Stimulated activated CD4-positive, alpha-beta T cell treated with anti-CD3 and anti-CD28 coated beads, Interleukin-1b, Interleukin-23, amount 100 ng/mL, for 1 hour (primary cell): ENCODE data around the gene GFRA1.

Experiments used
- DNase-seq, 2 donors: peaks; one replicate each; pipeline ENCODE4 v3.0.0-alpha.2; 2020; ENCODE audit warnings: low read depth in 2 of 2

The GFRA1 gene

DNA sequence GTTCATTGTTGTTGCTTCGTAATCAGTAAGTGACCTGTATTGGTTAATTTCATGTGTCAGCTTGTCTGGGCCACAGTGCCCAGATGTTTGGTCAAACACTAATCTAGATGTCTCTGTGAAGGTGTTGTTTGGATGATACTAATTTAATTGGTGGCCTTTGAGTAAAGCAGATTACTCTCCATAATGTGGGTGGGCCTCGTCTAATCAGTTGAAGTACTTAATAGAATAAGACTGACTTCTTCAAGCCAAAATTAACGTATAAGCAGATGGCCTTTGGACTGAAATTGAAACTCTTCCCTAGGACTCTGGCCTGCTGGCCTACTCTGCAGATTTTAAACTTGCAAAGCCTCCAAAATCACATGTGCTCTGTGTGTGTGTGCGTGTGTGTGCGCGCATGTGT is 245.7 kb downstream of the GFRA1 start:
- DNase-seq, result no peak

DNA sequence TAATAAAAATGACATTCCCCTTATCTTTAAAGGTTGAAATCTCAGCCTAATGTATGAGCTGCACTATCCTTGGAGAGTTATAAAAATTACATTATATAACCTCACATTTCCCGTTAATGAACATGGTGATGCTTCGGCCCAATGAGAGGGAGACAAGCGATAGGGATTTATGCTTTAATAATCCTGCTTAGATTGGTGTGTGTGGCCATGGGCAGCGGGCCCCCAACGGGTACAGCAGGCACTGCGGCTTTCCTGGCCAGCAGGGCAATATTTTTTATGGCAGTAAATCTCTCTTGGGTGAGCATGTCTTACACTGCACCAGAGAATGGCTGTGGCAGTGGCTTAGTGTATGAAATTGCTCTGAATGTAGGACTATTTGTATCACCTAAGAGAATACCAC is 246.3 kb downstream of the GFRA1 start:
- DNase-seq, result no peak

DNA sequence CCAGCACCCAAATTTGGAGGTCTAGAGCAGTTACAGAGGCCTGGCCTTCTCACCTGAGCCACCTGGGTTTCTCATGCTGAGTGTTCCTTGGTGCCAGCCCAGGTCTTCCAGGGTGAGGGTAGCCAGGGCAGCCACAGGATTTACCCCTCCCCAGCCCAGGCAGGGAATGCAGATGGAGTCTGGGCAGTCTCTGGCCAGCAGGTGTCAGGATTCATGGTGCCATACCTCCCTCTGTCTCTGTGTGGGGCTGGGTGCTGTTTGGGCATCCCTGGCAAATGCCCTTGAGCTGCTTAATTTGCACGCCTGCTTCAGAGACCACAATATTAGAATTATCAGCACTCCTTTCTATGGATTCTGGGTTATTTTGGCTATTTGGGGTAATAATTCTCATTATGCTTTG is 246.7 kb downstream of the GFRA1 start:
- no peak for DNase-seq

DNA sequence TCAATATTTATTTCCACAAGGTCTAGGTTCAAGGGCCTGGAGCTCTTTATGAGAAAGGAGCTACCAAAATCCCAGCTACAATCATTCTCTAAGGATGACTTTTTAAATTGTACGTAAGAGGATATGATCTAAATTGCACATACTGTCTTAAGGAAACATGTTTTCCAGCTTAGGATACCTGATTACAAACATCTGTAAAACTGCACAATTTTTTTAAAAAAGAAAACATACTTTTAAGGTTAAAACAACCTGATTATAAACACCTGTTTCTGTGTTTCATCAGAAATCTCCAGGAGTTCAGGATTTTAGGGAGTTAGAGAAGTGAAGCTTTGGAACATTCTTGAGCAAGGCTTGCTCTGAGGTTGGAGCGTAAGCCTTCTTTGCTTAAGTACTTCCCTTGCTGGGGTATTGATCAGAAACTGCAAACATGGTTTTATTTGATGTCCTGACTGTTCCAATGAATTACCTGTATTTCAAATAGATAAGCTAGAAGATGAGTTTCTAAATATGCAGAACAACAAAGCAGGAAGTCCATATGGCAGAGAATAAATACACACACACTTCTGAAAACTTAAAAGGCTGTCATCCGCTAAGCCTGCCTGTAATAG is 248.6 kb downstream of the GFRA1 start:
- no peak for DNase-seq

DNA sequence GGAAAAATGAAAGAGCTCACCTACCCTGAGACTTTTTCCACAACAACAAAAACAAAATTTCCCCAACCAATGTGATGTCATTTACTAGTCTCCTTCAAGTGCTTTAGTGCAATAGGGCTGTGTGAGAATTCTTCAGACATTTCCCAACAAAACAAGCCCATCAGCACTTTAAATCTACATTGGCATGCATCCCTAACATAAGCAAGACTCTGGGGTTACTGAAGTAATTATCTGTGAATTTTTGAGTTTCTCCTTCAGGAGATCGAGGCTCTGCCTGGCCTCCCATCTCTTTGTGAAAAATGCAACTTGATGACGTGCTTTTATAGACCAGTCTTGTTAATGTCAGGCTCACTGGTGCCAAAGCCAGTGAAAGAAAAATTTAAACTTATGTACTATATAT is 255.6 kb downstream of the GFRA1 start:
- DNase-seq, result no peak

DNA sequence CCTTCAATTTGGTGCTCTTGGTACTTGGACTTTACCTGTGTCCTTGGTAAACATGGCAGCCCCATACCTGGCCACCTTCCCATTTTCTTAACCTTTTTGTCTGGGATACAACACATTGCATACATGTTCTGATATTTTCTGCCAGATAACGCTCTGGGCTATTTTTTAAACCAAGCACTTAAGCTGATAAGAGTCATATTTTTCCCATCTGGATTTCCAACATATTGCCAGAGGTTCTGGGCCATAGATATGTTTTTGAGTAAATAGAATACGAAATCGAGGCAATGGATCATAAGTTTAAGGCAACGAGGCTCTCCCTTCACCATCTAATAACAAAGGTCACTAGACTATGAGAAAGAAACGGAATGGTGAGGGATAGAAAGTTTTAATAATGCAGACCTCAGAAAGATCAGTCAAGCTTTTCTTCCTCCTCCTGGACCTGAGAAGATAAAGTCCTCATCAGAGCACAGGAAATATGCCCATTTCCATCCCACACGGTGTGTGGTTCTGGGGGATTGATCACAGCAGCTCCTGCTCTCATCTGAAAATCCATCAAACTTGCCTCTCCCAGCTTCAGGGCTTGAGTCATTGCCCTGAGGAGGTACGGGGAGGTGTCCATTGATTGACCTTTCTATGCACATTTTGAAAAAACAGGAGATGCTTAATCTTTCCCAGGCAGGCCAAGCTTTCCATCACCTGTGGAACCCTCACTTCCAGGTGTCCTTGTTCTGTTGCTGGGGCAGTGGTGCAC is 257.2 kb downstream of the GFRA1 start:
- DNase-seq, result no peak

DNA sequence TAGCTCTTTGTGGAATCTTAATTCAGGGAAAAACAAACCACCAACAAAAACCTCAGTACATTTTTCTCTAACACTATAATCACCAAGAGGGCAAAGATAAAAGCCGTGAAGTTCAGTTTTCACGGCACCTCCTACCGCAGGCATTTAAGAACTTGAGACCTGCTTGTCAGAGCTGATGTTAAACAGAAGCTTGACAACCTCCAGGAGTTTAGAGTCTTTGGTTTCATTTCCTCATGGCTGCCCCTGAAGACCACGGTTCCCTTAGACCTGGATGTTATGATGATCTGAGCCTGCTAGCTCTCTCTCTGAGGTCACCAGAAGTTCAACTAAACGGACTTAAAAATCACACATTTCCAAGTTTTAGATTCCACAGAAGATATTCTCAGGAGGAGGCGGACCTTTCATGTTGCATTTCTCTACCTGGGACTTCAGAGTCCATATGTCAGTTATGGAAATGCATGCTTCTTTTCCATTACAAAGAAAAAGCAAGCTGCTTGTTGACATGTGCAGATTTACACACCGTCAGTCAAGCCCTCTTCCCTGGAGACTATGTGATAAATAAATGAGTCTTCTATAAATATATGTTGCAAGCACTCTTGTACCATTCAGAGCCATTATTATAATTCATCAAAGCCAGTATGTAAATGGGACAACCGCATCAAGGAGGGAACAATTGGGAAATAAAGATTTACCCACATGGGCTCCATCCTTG is 258.0 kb downstream of the GFRA1 start:
- DNase-seq, result no peak

DNA sequence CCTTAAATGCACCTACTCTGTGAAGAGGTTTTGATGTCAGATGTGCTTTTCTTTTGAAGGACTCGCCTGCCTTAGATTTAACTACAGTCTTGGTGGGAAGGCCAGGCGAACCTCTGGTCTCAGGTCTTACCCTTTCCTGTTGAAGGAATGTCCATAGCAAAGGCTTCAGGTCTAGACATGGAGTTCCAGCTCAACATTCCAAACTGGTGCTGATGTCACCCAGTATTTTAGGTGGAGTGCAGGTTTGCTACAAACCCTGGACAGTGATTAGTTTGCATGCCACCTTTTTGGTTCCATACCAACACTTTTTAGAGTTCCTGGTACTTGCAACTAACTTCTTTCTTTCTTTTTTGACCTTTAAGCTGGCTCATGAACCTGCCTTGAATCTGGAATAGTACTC is 258.7 kb downstream of the GFRA1 start:
- no peak for DNase-seq

DNA sequence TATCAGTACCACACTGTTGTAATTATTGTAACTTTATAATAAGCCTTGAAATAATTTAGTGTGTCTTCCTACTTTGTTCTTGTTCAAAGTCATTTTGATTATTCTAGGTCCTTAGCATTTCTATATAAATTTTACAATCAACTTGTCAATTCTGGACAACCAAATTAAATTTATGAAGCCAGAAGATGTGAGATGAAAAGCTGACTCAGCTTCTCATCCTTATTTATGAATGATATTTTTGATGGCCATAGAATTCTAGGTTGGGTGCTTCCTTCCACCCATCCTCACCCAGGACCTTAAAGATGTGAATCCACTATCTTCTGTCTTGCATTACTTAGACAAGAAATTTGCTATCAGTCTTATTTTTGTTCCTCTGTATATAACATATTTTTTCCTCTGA is 261.1 kb downstream of the GFRA1 start:
- no peak for DNase-seq

DNA sequence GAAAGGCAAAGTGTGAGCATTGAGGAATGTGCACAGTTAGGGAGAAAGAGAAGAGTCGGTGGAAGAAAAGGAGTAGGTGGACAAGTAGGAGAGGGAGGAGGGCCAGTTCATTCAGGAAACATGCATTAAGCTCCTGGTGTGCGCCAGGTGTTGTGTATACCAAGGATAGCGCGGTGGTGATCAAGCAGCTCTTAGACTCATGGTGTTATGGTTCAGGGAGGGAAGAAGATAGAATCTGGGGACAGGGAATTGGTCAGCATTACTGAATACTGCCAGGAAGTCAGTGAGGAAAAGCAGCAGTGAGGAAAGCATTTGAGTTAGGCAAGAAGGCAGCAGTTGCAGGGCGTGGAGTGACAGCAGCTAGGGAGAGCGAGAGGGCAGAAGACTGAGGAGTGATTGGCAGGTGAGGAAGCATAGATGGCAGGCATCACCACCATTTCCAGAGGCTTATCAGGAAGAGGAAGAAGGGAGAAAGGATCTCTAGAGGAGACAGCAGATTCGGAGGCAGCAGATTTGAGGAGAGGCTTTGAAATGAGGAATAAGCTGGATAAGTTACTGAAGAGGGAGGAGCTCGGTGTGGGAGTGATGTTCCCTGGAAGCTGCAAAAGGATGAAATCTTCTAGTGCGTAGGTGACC is 265.6 kb downstream of the GFRA1 start:
- no peak for DNase-seq
